NCI-H446 (cell line): Measurements from ENCODE around the gene STPG1.
A peak's percentile ranks its signal among the peaks of the same experiment; 100 is the strongest.

ENCODE experiments used
- DNase-seq, 2 experiments: peaks; one replicate each; lab custom pipeline; 2025; lab: John Stamatoyannopoulos, UW

The STPG1 gene

DNA sequence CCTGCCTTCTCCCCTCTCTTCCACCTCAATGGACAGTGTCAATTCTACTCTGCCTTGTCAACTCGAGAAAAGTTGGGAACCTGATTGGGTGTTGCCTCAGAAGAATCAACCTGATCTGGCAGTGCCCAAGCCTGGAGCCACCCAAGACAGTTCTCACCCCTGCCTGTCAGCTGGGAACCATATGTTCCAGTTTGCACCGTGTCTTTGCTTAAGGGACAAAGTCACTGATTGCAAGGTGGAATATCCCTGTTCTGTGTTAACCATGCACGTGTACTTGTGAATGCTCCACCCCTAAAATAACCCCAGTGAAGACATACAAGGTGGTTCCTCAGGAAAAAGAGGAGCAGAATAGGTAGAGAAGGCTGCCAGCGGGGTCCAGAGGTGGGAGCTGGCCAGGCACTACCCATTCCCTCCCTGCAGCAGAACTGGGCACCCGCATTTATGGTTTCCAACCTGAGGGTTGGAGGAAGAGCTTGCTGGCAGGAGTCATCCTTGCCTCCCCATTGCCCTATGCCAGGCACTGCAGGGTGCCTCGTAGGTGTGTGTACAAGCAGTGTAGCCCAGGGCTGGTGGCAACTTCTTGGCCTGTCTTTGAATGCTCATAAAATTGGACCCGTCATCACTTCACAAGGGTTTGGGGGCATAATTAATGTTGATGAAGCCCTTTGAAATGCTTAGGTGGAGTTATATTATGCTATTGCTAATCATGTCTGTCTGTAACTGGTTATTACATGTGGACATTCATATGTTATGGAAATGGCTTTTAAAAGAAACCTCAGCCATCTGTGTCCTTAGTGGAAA is 13.4 kb upstream of the STPG1 start:
- DNase-seq = no peak

- no peak for DNase-seq
Observed at GRCh38 chr1:24425922-24426321, 12.3 kb upstream of the STPG1 start.

DNA sequence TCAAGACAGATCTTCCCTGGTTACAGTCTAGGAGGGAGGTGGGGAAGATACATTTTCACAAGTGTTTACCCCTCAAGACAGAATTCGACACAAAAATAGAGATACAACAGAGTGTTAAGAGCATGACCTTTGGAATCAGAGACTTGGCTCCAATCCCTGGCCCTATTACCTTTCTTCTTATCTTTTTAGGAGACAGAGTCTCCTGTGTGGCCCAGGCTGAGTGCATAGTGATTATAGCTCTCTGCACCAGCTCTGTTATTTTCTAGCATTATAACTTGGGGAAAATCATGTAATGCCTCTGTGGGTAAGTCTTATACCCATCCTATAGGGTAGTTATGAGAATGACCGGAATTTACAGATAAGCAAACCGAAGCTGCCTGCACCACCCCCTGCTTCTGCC is 11.9 kb upstream of the STPG1 start:
- no peak for DNase-seq

DNA sequence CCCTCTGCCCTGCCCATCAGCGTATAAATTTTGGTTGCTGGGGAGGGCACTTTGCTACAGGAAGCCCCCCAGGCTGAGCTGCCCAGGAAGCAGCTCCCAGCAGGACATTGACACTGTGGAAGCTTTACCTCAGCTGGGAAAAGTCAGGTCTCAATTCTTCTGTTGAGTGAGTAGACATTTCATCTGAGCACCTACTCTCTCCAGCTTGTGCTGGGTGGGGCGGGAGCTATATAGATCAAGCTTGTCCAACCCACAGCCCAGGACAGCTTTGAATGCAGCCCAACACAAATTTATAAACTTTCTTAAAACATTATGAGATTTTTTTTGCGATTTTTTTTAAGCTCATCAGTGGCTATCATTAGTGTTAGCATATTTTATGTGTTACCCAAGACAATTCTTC is 11.4 kb upstream of the STPG1 start:
- DNase-seq = no peak

DNA sequence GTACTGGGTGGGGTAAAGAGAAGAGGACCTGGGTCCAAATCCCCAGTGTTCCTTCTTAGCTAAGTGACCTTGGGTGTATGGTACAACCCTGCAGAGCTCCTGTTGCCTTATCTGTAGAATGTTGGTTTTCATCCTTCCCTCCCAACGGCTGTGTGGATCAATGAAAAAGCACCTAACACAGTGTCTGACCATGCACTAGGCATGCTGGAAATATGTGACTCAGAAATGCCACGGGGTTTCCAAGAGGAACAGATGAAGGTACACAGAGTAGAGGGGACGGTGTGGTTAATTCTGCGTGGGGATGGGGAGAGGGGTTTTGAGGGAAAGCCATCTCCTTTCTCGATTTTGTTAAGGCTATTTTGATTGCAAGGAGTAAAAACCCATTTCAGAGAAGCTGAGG is 10.6 kb upstream of the STPG1 start:
- no peak for DNase-seq

DNA sequence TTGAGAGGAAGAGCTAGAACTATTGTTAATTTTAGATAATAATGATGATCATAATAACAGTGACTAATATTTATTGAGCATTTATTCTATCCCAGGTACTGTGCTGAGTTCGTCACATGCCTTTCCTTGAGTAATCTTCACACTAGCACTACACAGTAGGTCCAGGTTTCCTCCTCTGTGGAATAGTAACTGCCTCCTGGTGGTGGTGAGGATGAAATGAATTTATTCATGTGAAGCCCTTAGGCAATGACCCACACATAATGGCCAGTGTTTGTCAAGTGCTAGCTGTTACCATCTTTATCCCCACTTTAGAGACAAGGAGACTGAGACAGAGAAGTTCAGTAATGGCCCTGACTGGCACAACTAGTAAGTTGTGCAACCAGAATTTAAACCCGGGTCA is 7.9 kb upstream of the STPG1 start:
- no peak for DNase-seq

- no peak for DNase-seq
Observed at GRCh38 chr1:24420547-24420946, 7.0 kb upstream of the STPG1 start.

DNA sequence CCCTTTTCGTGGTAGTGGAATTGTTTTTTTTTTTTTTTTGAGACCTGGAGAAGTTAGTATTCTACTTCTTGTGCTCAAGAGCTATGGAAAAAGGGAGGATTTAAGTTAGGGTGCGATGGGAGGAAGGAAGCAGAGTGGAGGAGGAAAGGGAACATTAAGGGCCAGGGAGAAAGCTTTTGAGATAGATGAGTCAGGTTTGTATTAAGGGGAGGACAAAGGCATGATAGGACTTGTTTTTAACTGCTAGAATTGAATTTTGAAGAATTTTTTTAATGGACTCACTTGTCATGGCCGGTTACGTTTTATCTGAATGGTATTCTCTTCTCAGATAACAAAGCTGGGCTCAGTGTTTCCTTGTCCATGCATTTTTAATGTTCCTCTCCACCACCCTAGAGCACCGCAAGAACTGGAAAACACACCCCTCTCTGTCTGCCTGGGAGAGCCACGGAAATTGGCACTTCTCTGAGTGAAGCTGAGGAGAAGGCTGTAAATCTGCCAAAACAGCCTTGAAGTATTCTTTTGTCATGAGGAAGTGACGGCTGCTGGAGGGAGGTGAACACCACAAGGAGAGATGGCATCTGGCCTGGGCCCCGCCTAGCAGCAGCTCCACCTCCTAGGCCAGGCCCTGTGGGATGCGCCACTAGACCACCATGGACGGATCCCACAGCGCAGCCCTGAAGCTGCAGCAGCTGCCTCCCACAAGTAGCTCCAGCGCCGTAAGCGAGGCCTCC is 5.5 kb upstream of the STPG1 start:
- peak in 1 of 2 experiments; percentile 23 for DNase-seq

GRCh38 chr1:24417681-24418080 is 4.1 kb upstream of the STPG1 start:
- DNase-seq = no peak

DNA sequence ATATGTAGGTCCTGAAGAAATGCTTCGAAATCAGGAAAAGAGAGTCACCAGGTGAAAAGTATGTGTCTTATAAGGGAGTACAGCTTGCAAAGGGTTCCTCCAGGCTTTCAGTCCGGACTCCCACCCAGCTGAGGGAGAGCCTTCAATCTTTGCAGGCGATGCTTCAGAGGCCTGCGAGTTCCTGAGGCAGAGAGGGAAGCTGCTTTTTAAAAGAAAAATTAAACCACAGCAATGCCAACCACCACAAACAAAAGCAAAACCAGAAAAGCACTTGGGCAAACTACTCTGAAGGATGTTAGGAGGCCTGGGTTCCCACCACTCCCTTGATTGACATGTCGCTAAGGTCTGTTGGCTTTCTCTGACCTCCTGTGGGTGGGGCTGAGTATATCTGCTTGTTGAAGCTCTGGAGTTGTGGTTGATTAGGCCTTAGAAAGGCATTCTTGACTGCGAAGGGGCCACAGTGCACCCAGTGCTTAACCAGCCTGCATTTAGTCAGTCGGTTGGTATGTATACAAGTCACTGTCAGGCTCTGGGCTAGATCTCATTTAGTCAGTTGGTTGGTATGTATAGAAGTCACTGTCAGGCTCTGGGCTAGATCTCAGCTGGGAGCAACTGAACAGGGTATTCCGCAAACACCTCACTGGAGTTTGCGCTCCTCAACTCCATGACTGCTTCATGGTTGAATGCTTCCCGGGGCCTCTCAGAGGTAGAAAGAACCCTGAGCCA is 3.2 kb upstream of the STPG1 start:
- no peak for DNase-seq

- peak in 1 of 2 experiments; percentile 16 for DNase-seq
Observed at GRCh38 chr1:24415910-24416665, 2.5 kb upstream of the STPG1 start.

- DNase-seq = peak; percentile 91 to 99
Observed at GRCh38 chr1:24415334-24415909, 1.8 kb upstream of the STPG1 start, which contains the start of gene NIPAL3. Gene NIPAL3, plus strand, starts transcription at chr1:24415802. Its CDS starts 3,746 bp downstream, at chr1:24419548.

- no peak for DNase-seq
Observed at GRCh38 chr1:24414775-24415333, 1.3 kb upstream of the STPG1 start.

DNA sequence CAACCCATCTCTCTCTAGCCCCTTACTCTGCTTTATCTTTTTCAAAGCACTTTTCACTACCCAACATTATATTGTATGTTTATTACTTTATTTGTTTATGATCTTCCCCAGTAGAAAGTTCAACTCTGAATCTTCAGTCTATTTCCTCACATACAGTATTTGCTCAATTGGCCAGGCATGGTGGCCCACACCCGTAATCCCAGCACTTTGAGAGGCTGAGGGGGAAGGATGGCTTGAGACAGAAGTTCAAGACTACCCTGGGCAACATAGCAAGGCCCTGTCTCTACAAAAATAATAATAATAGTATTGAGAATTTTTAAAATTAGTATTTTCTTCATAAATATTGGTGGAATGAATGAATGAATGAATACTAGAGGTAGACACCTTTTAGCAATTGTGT is 1.2 kb downstream of the STPG1 start:
- no peak for DNase-seq

GRCh38 chr1:24411963-24412362 is 1.6 kb downstream of the STPG1 start:
- no peak for DNase-seq

GRCh38 chr1:24410750-24411149 is 2.8 kb downstream of the STPG1 start:
- no peak for DNase-seq

- no peak for DNase-seq
Observed at GRCh38 chr1:24409535-24409934, 4.0 kb downstream of the STPG1 start.

DNA sequence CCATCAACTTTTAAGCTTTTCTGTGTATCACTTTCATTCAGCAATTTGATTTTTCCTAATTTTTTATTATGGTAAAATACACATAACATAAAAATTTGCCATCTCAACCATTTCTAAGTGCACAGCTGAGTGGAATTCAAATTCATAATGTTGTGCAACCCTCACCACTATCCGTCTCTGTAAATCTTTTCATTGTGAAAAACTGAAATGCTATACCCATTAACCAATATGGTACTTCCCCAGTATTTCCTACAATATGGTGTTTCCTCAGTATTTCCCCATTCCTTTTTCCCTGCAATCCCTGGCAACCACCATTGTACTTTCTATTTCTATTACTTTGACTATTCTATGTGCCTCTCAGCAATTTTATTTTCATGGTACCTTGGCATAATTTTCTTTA is 6.8 kb downstream of the STPG1 start:
- no peak for DNase-seq

DNA sequence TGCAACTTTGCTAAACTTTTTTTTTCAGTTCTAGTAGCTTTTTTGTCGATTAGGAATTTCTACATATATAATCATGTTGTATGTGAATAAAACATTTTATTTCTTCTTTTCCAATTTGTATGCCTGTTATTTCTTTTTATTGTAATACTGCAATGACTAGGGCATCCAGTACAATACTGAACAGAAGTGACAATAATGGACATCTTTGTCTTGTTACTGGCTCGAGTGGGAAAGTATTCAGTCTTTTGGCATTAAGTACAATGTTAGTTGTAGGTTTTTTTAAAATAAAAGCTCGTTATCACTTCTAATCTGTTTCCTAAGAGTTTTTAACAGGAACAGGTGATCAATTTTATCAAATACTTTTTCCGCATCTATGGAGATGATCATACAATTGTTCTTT is 9.8 kb downstream of the STPG1 start:
- DNase-seq = no peak

GRCh38 chr1:24400065-24400464 is 13.5 kb downstream of the STPG1 start:
- no peak for DNase-seq

DNA sequence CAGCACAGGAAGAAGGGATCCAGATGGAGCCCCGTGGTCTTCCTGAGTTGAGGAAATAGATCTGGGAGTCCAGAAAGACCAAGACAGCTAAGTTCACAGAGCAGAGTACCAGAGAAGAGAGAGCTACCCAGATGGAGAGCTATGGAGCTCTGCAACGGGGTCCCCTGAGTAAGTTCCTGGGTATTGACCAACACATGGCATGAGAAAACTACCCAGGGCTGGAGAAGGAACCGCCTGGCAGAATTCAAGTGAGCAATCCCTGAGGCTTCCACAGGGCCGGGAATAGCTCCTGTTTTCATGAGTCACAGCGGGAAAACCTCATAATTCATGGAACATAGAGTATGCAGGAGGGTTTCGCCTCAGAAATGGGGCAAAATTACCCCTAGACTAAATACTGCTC is 19.7 kb downstream of the STPG1 start:
- DNase-seq = no peak
